BE2C (cell line): ENCODE results near the gene ZNF462.

ENCODE experiments used
- DNase-seq: peaks from one replicate; pipeline ENCODE4 v3.0.0-alpha.2; 2020
- H3K27me3 ChIP-seq: fragments of 250-450 bp; sonication (Bioruptor Pico); 2 replicates; pipeline ENCODE4 v1.5.1; 2020; ENCODE audit warnings: mild to moderate bottlenecking
- H3K36me3 ChIP-seq: fragments of 250-450 bp; sonication (Bioruptor Pico); 2 replicates; pipeline ENCODE4 v1.5.1; 2020; ENCODE audit warnings: mild to moderate bottlenecking
- H3K4me1 ChIP-seq: fragments of 250-450 bp; sonication (Bioruptor Pico); 2 replicates; pipeline ENCODE4 v1.5.1; 2020
- H3K4me3 ChIP-seq: 2 replicates; pipeline ENCODE4 v1.5.1; 2011; ENCODE audit warnings: low read depth, low read length
- H3K9me3 ChIP-seq: fragments of 250-450 bp; sonication (Bioruptor Pico); 2 replicates; pipeline ENCODE4 v1.5.1; 2020
- CTCF ChIP-seq: IDR thresholded peaks from 2 replicates; pipeline ENCODE4 v1.5.1; 2012; ENCODE audit warnings: mild to moderate bottlenecking, low read depth, low read length

ZNF462 gene

DNA sequence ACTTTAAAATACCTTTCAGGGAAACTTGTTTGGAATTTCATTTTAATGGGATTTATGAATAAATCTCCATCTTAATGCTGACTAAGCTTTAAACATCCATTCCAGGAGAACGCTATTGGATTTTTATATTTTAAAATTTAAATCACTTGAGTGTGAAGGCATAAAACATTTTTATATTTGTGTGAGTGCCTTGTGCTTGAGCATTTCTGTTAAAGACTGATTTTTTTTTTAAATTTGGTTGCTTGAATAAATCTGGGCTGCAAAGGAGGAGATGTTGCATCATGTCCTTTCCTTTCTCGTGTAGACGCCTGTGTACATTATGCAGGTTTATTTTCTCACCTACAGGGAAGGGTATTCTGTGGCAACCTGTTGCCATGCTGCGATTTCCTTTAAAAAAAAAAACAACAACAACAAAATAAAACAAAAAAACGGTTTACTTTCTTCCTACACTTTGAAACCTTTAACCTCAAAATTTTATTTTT, 108.1 kb downstream of the ZNF462 start:
- Histone ChIP-seq H3K36me3 (peaks cover 56% of the 10 kb centered on the region), H3K27me3 (no peaks in the 10 kb centered on the region), H3K9me3 (no peaks in the 10 kb centered on the region), H3K4me3 (no peak overlapping the region), H3K4me1 (no peaks in the 10 kb centered on the region)
- TF ChIP-seq CTCF: no peak
- no peak for DNase-seq

DNA sequence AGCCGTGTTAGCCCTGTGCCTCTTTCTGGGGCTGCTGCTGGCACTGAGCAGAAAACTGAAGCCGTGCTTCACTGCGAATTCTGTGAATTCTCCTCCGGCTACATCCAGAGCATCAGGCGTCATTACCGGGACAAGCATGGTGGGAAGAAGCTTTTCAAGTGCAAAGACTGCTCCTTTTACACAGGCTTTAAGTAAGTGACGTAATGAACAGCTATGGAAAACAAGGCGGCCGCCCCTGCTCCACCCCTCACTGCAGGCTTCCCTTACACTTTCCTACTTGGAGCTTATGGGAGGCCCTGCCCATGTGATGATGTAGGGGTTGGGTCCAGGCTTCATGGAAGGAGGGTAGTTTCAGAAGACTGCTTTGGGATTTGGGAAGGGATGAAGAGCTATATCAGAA, 109.1 kb downstream of the ZNF462 start:
- no peak for DNase-seq
- TF ChIP-seq CTCF: no peak
- Histone ChIP-seq H3K27me3 (no peaks in the 10 kb centered on the region), H3K4me1 (no peaks in the 10 kb centered on the region), H3K4me3 (no peak overlapping the region), H3K9me3 (no peaks in the 10 kb centered on the region), H3K36me3 (peaks cover 65% of the 10 kb centered on the region)

DNA sequence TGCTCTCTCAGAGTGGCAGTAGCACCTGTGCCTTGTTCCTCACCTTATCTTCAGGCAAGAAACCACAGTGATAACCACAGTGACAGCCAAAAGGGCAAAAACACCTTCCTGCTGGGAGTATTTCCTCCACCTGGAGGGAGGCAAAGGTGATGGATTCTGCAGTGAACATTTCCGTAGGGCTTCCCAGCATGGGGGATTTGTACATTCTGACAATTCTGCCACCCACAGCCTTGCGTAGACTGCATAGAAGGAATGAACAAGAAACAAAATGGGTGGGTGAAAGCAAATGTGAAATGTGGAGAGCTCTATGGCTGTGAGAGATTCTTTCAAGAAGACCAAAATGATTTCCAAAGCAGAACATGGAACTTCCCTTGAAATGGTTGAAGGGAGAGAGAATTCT, 111.4 kb downstream of the ZNF462 start:
- Histone ChIP-seq H3K4me1 (no peaks in the 10 kb centered on the region), H3K36me3 (peaks cover 81% of the 10 kb centered on the region), H3K4me3 (no peak overlapping the region), H3K27me3 (no peaks in the 10 kb centered on the region), H3K9me3 (no peaks in the 10 kb centered on the region)
- DNase-seq: no peak
- no peak for TF ChIP-seq CTCF

DNA sequence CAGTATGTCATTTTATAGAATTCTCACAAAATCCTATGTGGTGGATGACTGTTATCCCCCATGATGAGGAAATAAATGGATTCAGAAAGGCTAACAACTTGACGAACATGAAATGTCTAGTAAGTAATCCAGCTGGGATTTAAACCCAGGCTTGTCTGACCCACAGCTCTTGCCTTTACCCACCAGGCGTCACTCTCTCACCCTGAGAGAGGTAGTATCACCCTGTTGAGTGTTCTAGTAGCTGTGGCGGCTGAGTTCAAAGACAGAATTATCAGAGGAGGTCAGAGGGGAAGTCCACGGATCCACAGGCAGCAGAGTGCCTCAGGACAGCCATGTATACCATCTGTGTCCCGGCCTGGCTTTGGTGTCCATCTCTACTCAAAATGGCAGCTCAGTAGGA, 113.8 kb downstream of the ZNF462 start:
- no peak overlapping the region for H3K4me3 ChIP-seq
- no peak for DNase-seq
- no peak for TF ChIP-seq CTCF
- H3K4me1 ChIP-seq: no peaks in the 10 kb centered on the region
- no peaks in the 10 kb centered on the region for H3K9me3 ChIP-seq
- peaks cover 84% of the 10 kb centered on the region for H3K36me3 ChIP-seq
- H3K27me3 ChIP-seq: no peaks in the 10 kb centered on the region

DNA sequence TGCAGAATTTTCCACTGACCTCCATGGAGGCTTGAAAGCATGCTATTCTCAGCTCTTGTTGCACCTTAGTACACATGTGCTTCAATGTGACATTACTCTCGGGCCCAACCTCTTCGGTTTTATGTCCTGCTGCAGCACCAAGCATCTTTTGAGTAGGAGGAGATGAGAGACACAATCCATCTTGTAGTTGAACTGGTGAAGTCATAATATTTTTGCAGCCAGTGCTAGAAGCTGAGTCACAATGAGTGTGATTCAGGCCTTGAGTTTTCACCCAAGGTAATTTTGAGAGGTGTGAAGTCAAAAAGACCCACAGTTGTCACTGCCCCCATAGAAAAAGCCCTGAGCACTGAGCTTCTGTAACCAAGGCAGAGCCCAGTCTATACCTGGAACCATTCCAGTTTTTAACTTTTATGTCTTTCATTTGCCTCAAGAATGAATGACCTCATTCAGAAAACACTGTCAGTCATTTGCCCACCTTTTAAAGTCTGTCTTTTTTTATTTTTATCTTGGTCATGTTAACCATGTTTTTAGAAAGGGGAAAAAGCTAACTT, 117.7 kb downstream of the ZNF462 start:
- no peak overlapping the region for H3K4me3 ChIP-seq
- H3K4me1 ChIP-seq: no peaks in the 10 kb centered on the region
- no peaks in the 10 kb centered on the region for H3K9me3 ChIP-seq
- DNase-seq: no peak
- peaks cover 65% of the 10 kb centered on the region for H3K36me3 ChIP-seq
- H3K27me3 ChIP-seq: no peaks in the 10 kb centered on the region
- TF ChIP-seq CTCF: no peak

- TF ChIP-seq CTCF: no peak
- no peak for DNase-seq
- Histone ChIP-seq H3K4me1 (no peaks in the 10 kb centered on the region), H3K36me3 (peaks cover 55% of the 10 kb centered on the region), H3K4me3 (no peak overlapping the region), H3K9me3 (no peaks in the 10 kb centered on the region), H3K27me3 (no peaks in the 10 kb centered on the region)
Measured at GRCh38 chr9:106981396-106982287, 118.7 kb downstream of the ZNF462 start.
